HG03520 (cell line): ENCODE results near the gene ACOXL.

Experiments
- ATAC-seq: cut with Tn5 transposase; IDR thresholded peaks from one replicate; pipeline ENCODE4 v1.9.1; 2021; ENCODE audit warnings: mild to moderate bottlenecking, moderate library complexity; ENCODE audit not compliant: unreplicated experiment

Gene ACOXL

GRCh38 chr2:110751642-110752041, 19.3 kb downstream of the ACOXL start:
- ATAC-seq, result no peak

- ATAC-seq, result no peak
Observed at GRCh38 chr2:110752871-110753270, 20.5 kb downstream of the ACOXL start.

GRCh38 chr2:110755491-110756078, 23.2 kb downstream of the ACOXL start:
- no peak for ATAC-seq

- no peak for ATAC-seq
Observed at GRCh38 chr2:110759411-110759810, 27.0 kb downstream of the ACOXL start.

GRCh38 chr2:110764931-110765330, 32.6 kb downstream of the ACOXL start:
- ATAC-seq, result no peak

- no peak for ATAC-seq
Observed at GRCh38 chr2:110766291-110766690, 33.9 kb downstream of the ACOXL start.

GRCh38 chr2:110768591-110768990, 36.2 kb downstream of the ACOXL start:
- no peak for ATAC-seq

- no peak for ATAC-seq
Observed at GRCh38 chr2:110770404-110770958, 38.1 kb downstream of the ACOXL start.

GRCh38 chr2:110770959-110771431, 38.6 kb downstream of the ACOXL start:
- ATAC-seq, result no peak

GRCh38 chr2:110771547-110772382, 39.4 kb downstream of the ACOXL start:
- no peak for ATAC-seq

GRCh38 chr2:110772383-110772755, 40.0 kb downstream of the ACOXL start:
- ATAC-seq, result no peak

GRCh38 chr2:110773401-110773921, 41.1 kb downstream of the ACOXL start:
- no peak for ATAC-seq

GRCh38 chr2:110774701-110775100, 42.3 kb downstream of the ACOXL start:
- no peak for ATAC-seq

GRCh38 chr2:110777531-110778311, 45.3 kb downstream of the ACOXL start:
- no peak for ATAC-seq

- no peak for ATAC-seq
Observed at GRCh38 chr2:110780461-110780860, 48.1 kb downstream of the ACOXL start.

GRCh38 chr2:110783196-110783873, 51.0 kb downstream of the ACOXL start:
- no peak for ATAC-seq

GRCh38 chr2:110784047-110784631, 51.8 kb downstream of the ACOXL start:
- no peak for ATAC-seq

- no peak for ATAC-seq
Observed at GRCh38 chr2:110785439-110785838, 53.1 kb downstream of the ACOXL start.

- no peak for ATAC-seq
Observed at GRCh38 chr2:110788976-110789375, 56.6 kb downstream of the ACOXL start.

GRCh38 chr2:110789706-110790105, 57.3 kb downstream of the ACOXL start:
- ATAC-seq, result no peak
